Mucosa of descending colon (tissue), 3 donors: ENCODE results near the gene SULT1A2. TPM values are rescaled to one million over a fixed set of nuclear protein-coding genes. Genes with fewer than 3 reads are reported as not detected.
"Not testable (repeated sequence)": the region's sequence is repeated elsewhere in the genome, so short reads cannot be mapped to it uniquely, and the experiment has no call there.

Experiments
- ATAC-seq: fragments of 200-7000 bp; cut with Tn5 transposase; one replicate; pipeline ENCODE4 v1.9.1; 2020; ENCODE audit warnings: mild to moderate bottlenecking, moderate library complexity
- DNase-seq, 3 donors: peaks; one replicate each; pipeline ENCODE4 v3.0.0-alpha.2; 2020
- H3K36me3 ChIP-seq: fragments of 200-600 bp; one replicate; pipeline ENCODE4 v1.8.0; 2021; ENCODE audit warnings: low read depth, mild to moderate bottlenecking
- H3K4me1 ChIP-seq: fragments of 200-600 bp; one replicate; pipeline ENCODE4 v1.8.0; 2021; ENCODE audit warnings: low read depth, mild to moderate bottlenecking
- H3K4me3 ChIP-seq: fragments of 200-600 bp; one replicate; pipeline ENCODE4 v1.8.0; 2021; ENCODE audit warnings: mild to moderate bottlenecking
- H3K9me3 ChIP-seq: fragments of 200-600 bp; one replicate; pipeline ENCODE4 v1.8.0; 2021; ENCODE audit warnings: mild to moderate bottlenecking
- intact Hi-C, 2 donors: fragments of 100-400 bp; cut with DNase I in 1 of 2; cut with micrococcal nuclease in 1 of 2; formaldehyde crosslinking; loops; one replicate each; pipeline versions ENCODE4 v1.11.0 to v1.11.1; 2022; cut with DNase I, micrococcal nuclease
- total RNA-seq, 3 donors: library from RNA; stranded (reverse); fragmentation: NEBNext Ultra II Directional in 2 of 3; extraction: Animal tissue kit (Norgen Biotek cat#: 25700) in 2 of 3; gene quantifications; one replicate each; pipeline versions ENCODE4 v1.2.1 to v1.2.4, GENCODE V29; 2021 to 2023
- TF ChIP-seq, protein P1 (sequence below): fragments of 200-600 bp; IDR thresholded peaks from one replicate; pipeline ENCODE4 v1.8.0; 2022; ENCODE audit warnings: antibody characterized with exemption, mild to moderate bottlenecking
- donor health status: DM: no; HTN: no; CAD: no; lungs with moderate emphysema.
- donor health status: DM: no; HTN: no; CAD: no.
- donor health status: DM: no; HTN: yes; CAD: no.

Gene SULT1A2
- total RNA-seq, 3 donors from 2014 or later = 17.2 to 46.8 (median 44.3) TPM

DNA sequence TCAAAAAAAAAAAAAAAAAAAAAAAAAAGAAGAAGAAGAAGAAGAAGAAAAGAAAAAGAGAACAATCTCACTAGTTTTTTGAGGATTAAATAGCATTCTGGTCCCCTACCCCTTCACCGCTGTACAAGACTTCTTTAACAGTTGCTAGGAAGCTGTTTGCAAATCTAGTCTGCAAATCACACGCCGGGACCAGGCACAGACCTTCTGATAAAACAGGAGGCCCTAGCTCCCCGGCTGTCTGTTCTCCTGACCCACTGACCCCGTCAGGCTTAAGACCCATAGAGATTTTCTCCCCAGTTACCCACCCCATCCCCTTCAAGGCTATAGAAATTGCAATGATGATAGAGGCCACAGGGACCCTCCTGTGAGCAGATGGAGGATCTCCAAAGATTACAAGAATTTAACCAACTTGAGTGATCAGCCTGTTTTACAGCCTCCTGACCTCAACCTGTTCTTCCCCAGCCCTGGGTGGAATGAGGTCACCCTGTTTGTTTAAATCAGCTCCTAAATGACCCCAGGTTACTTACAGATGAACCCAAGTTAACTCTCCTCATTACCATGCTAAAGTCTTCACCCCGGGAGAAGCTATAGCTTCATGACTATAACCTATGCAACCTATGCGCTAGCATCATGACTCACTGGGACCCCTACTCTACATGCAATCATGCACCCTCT, 24.8 kb upstream of the SULT1A2 start:
- intact Hi-C loops = no loop called here
- H3K4me1 ChIP-seq = no peaks in the 10 kb centered on the region
- no peaks in the 10 kb centered on the region for H3K36me3 ChIP-seq
- no peak overlapping the region for H3K4me3 ChIP-seq
- H3K9me3 ChIP-seq = no peaks in the 10 kb centered on the region
- ATAC-seq (no peak), DNase-seq (no peak)
- TF ChIP-seq, protein P1, sequence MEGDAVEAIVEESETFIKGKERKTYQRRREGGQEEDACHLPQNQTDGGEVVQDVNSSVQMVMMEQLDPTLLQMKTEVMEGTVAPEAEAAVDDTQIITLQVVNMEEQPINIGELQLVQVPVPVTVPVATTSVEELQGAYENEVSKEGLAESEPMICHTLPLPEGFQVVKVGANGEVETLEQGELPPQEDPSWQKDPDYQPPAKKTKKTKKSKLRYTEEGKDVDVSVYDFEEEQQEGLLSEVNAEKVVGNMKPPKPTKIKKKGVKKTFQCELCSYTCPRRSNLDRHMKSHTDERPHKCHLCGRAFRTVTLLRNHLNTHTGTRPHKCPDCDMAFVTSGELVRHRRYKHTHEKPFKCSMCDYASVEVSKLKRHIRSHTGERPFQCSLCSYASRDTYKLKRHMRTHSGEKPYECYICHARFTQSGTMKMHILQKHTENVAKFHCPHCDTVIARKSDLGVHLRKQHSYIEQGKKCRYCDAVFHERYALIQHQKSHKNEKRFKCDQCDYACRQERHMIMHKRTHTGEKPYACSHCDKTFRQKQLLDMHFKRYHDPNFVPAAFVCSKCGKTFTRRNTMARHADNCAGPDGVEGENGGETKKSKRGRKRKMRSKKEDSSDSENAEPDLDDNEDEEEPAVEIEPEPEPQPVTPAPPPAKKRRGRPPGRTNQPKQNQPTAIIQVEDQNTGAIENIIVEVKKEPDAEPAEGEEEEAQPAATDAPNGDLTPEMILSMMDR = no peak

DNA sequence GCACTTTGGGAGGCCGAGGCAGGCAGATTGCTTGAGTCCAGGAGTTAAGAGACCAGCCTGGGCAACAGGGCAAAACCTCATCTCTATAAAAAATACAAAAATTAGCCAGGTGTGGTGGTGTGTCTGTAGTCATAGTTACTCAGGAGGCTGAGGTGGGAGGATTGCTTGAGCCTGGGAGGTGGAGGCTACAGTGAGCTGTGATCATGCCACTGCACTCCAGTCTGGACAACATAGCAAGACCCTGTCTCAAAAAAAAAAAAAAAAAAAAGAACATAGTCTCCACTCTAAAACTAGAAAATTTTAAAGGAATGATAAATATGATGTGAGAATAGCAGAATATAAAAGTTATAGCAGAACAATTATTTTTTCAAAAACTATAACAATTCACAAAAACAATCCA, 23.5 kb upstream of the SULT1A2 start:
- H3K36me3 ChIP-seq, ATAC-seq, H3K4me3 ChIP-seq, intact Hi-C loops, H3K9me3 ChIP-seq, H3K4me1 ChIP-seq, DNase-seq: not testable (repeated sequence)

DNA sequence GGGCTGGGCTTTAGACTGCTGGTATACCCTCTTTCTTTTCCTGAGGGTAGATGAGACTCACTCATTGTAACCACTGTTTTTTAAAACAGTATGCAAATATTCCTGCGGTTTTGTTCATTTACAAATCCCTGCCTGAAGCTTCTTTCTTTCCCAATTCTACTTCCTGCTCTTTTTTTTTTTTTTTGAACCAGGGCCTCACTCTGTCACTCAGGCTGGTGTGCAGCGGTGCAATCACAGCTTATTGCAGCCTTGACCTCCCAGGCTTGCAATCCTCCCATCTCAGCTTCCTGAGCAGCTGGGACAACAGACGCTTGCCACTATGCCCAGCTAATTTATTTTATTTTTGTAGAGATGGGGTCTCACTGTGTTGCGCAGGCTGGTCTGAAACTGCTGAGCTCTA, 21.0 kb upstream of the SULT1A2 start:
- H3K4me3 ChIP-seq = no peak overlapping the region
- ATAC-seq (no peak), DNase-seq (no peak)
- no peaks in the 10 kb centered on the region for H3K4me1 ChIP-seq
- intact Hi-C loops = no loop called here
- TF ChIP-seq, protein P1 = no peak
- H3K36me3 ChIP-seq = no peaks in the 10 kb centered on the region
- H3K9me3 ChIP-seq = no peaks in the 10 kb centered on the region

DNA sequence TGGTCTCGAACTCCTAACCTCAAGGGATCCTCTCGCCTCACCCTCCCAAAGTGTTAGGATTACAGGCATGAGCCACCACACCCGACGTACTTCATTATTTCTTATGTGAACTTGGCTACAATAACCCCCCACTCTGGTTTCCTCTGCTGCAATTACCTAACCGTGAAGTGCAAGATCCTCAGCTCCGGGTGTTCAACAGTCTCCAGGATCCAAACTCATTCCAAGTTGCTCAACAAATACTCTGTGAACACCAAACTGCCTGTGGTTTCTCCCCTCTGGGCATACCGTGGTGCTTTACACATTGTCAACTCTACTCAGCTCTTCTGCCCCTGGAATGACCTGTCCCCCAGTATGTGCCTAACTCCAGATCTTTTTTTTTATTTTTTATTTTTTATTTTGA, 19.8 kb upstream of the SULT1A2 start:
- no peak for ATAC-seq
- no peaks in the 10 kb centered on the region for H3K4me1 ChIP-seq
- no peak for DNase-seq
- intact Hi-C loops = no loop called here
- no peaks in the 10 kb centered on the region for H3K9me3 ChIP-seq
- H3K4me3 ChIP-seq = no peak overlapping the region
- TF ChIP-seq, protein P1 = no peak
- no peaks in the 10 kb centered on the region for H3K36me3 ChIP-seq

DNA sequence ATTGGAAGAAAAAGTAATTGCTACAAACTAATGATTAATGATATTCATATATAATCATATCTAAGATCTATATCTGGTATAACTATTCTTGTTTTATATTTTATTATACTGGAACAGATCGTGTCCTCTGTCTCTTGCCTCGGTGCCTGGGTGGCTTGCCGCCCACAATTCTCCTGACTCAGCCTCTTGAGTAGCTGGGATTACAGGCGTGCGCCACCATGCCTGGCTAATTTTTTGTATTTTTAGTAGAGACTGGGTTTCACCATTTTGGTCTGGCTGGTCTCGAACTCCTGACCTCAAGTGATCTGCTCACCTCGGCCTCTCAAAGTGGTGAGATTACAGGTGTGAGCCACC, 19.4 kb upstream of the SULT1A2 start:
- H3K4me1 ChIP-seq, H3K4me3 ChIP-seq, H3K36me3 ChIP-seq, H3K9me3 ChIP-seq, DNase-seq, ATAC-seq, intact Hi-C loops: not testable (repeated sequence)

DNA sequence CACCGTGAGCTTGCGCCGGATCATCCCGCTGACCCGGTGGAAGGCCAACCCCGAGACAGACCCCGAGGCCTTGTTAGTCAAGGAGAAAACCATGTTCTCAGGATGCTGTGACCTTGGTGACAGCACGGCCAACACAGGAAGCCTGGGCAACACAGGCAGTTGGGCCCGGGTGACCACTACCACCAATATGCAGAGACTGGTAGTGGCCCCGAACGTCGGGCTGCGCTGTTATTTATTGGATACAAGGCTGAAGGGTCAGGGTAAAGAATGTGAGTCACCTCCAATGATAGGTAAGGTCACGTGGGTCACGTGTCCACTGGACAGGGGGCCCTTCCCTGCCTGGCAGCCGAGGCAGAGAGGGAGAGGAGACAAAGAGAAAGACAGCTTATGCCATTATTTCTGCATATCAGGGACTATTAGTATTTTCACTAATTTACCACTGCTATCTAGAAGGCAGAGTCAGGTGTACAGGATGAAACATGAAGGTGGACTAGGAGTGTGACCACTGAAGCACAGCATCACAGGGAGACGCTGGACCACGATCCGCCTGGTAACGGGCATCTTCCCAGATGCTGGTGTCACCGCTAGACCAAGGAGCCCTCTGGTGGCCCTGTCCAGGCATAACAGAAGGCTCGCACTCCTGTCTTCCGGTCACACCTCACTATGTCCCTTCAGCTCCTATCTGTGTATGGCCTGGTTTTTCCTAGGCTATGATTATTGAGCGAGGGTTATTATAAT, 18.8 kb upstream of the SULT1A2 start:
- ATAC-seq, H3K4me3 ChIP-seq, intact Hi-C loops, H3K9me3 ChIP-seq, H3K36me3 ChIP-seq, H3K4me1 ChIP-seq: not testable (repeated sequence)
- peak; percentile 70 to 80 (median 80) for DNase-seq
- TF ChIP-seq, protein P1 = peak; percentile 43

DNA sequence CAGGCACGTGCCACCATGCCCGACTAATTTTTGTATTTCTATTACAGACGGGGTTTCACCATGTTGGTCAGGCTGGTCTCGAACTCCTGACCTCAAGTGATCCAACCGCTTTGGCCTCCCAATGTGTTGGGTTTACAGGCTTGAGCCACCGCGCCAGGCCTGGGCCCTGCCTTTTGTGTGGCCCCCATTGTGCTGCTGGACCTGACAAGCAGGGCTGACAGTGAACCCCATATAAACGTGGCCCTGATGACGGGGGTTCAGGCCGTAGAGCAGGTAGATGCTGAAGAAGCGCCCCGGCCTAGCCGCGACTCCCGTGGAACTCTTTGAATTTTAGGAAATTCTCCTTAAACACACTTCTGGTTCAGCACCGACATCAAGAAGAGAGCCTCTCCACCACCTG, 17.7 kb upstream of the SULT1A2 start:
- ATAC-seq, intact Hi-C loops: not testable (repeated sequence)

DNA sequence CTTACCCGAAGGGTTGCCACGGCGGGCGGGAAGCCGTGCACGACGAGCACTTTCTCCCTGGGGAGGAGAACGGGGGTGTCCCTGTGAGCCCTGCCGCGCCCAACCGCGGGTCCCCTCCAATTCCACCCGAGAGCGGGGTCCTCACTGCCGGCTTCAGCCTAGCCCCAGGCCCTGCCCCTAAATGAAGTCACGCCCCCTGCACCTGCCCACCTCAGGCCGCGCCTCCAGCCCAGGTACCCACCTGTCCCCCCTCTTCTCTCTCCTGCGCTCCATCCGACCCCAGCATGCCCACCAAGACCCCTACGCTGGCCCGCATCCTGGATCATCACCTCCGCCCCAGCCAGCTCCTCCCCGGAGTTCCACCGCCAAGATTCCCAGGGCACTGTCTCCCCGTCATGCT, 17.1 kb upstream of the SULT1A2 start:
- H3K4me3 ChIP-seq, ATAC-seq, intact Hi-C loops, H3K36me3 ChIP-seq, DNase-seq, H3K9me3 ChIP-seq: not testable (repeated sequence)
- H3K4me1 ChIP-seq = peaks cover 14% of the 10 kb centered on the region

More for the DNA sequence above, 17.7 kb upstream of the SULT1A2 start:
- not testable (repeated sequence) for H3K36me3 ChIP-seq, H3K9me3 ChIP-seq, H3K4me1 ChIP-seq, DNase-seq, H3K4me3 ChIP-seq

DNA sequence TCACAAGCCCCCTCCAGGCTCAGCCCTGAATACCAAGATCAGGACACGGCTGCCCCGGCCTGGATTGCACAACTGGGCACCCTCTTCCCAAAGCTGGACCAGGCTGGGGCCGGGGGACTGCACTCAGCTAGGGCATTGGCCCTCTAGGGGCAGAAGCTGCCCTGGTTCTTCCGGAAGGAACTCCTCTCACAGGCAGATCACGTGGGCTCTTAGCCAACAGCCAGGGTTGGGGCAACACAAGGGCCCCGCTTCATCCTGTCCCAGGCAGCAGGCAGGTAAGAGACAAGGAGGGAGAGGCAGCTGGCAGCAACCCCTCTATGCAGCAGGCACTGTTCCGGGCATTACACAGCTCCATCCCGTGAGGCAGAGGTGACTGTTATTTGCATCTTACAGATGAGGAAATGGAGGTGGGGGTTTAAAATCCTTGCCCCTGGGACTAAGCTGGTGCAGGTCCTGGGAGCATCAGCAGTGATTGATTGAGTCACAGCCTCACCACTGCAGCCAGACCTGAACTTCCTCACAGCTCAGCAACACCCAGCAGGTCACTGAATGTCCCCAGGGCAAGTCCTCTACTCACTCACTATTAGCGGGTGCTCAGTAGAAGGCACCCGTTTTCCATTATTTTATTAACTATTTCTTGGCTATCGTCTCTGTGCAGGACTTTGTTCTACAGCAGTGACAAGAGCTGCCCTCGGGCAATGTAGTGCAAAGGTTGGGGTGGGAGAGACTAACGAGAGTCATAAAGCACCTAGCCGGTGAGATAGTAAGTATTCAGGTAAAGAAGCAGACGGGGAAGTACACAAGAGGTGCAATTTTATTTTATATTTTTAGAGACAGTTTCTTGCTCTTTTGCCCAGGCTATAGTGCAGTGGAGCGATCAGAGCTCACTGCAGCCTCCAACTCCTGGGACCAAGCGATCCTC, 15.8 kb upstream of the SULT1A2 start:
- H3K4me3 ChIP-seq, H3K9me3 ChIP-seq, DNase-seq, intact Hi-C loops, H3K36me3 ChIP-seq: not testable (repeated sequence)
- peaks cover 14% of the 10 kb centered on the region for H3K4me1 ChIP-seq
- peak; percentile 75 for ATAC-seq
